HEK293 (cell line): ENCODE results near the gene TFAP2C.

Source experiments
- CTCF ChIA-PET: fragments of 350-600 bp; formaldehyde crosslinking; extraction: SDS; loops from one replicate; lab custom pipeline; 2021; ENCODE audit warnings: antibody characterized with exemption; lab: Yijun Ruan, JAX
- POLR2A ChIA-PET: fragments of 300-600 bp; formaldehyde crosslinking; extraction: SDS; loops from one replicate; lab custom pipeline; 2020; ENCODE audit warnings: antibody characterized with exemption, inconsistent platforms; lab: Yijun Ruan, JAX
- H3K27ac ChIP-seq: fragments of 200-500 bp; sonication (Bioruptor generic); 2 replicates; pipeline ENCODE4 v1.5.1; 2014; ENCODE audit warnings: low read depth, low read length, control low read depth, inconsistent platforms; ENCODE audit errors: extremely low read depth
- H3K36me3 ChIP-seq, 2 experiments: fragments of 200-500 bp in 1 of 2; sonication (Bioruptor generic) in 1 of 2; 1 replicate in 1 of 2; 2 replicates in 1 of 2; pipeline ENCODE4 v1.5.1; 2014 to 2017; ENCODE audit warnings: inconsistent platforms in 2 of 2, low read length in 2 of 2; ENCODE audit not compliant: control insufficient read depth in 2 of 2, insufficient read depth in 1 of 2
- H3K4me1 ChIP-seq: fragments of 200-500 bp; sonication (Bioruptor generic); 2 replicates; pipeline ENCODE4 v1.5.1; 2014; ENCODE audit warnings: mild to moderate bottlenecking, low read length, inconsistent platforms; ENCODE audit not compliant: control insufficient read depth, insufficient read depth
- H3K4me3 ChIP-seq: 2 replicates; pipeline ENCODE4 v1.5.1; 2011; ENCODE audit warnings: low read depth, mild to moderate bottlenecking, control low read depth, low read length, moderate library complexity
- H3K9me3 ChIP-seq: fragments of 200-500 bp; sonication (Bioruptor generic); 2 replicates; pipeline ENCODE4 v1.5.1; 2014; ENCODE audit warnings: low read depth, low read length, inconsistent platforms; ENCODE audit not compliant: control insufficient read depth, insufficient read depth
- GLIS1 ChIP-seq: fragments of 450-650 bp; formaldehyde crosslinking; IDR thresholded peaks from 2 replicates; pipeline ENCODE4 v1.5.1; 2016; ENCODE audit warnings: missing biosample characterization, missing genetic modification characterization
- HOXA7 ChIP-seq: sonication (generic); formaldehyde crosslinking; IDR thresholded peaks from 2 replicates; pipeline ENCODE4 v1.8.1; 2022; ENCODE audit warnings: missing genetic modification reagents, borderline replicate concordance
- HOXD13 ChIP-seq: sonication (generic); formaldehyde crosslinking; IDR thresholded peaks from 2 replicates; pipeline ENCODE4 v1.8.0; 2022; ENCODE audit warnings: missing genetic modification reagents, borderline replicate concordance
- INSM2 ChIP-seq: fragments of 450-650 bp; formaldehyde crosslinking; IDR thresholded peaks from 2 replicates; pipeline ENCODE4 v1.5.1; 2016; ENCODE audit warnings: missing biosample characterization, missing genetic modification characterization
- KLF10 ChIP-seq: fragments of 450-650 bp; IDR thresholded peaks from 2 replicates; pipeline ENCODE4 v1.5.1; 2018; ENCODE audit warnings: missing biosample characterization, mild to moderate bottlenecking, missing genetic modification characterization
- KLF16 ChIP-seq: fragments of 450-650 bp; formaldehyde crosslinking; IDR thresholded peaks from 2 replicates; pipeline ENCODE4 v1.5.1; 2017; ENCODE audit warnings: missing biosample characterization, missing genetic modification characterization
- PATZ1 ChIP-seq: fragments of 450-650 bp; formaldehyde crosslinking; IDR thresholded peaks from 2 replicates; pipeline ENCODE4 v1.5.1; 2016; ENCODE audit warnings: missing biosample characterization, missing genetic modification characterization
- REPIN1 ChIP-seq: fragments of 450-650 bp; formaldehyde crosslinking; IDR thresholded peaks from 2 replicates; pipeline ENCODE4 v1.5.1; 2017; ENCODE audit warnings: missing biosample characterization, missing genetic modification characterization, low read depth
- ZBTB21 ChIP-seq: fragments of 450-650 bp; formaldehyde crosslinking; IDR thresholded peaks from 2 replicates; pipeline ENCODE4 v1.5.1; 2017; ENCODE audit warnings: missing biosample characterization, missing genetic modification characterization
- ZBTB6 ChIP-seq: fragments of 450-650 bp; formaldehyde crosslinking; IDR thresholded peaks from 2 replicates; pipeline ENCODE4 v1.5.1; 2017; ENCODE audit warnings: missing biosample characterization, missing genetic modification characterization
- ZBTB7A ChIP-seq: fragments of 450-650 bp; formaldehyde crosslinking; IDR thresholded peaks from 2 replicates; pipeline ENCODE4 v1.5.1; 2016; ENCODE audit warnings: low read depth, missing biosample characterization, missing genetic modification characterization
- ZNF138 ChIP-seq: fragments of 450-650 bp; formaldehyde crosslinking; IDR thresholded peaks from 2 replicates; pipeline ENCODE4 v1.5.1; 2016; ENCODE audit warnings: missing biosample characterization, missing genetic modification characterization, borderline replicate concordance
- ZNF292 ChIP-seq: fragments of 450-650 bp; formaldehyde crosslinking; IDR thresholded peaks from 2 replicates; pipeline ENCODE4 v1.5.1; 2016; ENCODE audit warnings: low read depth, missing biosample characterization, missing genetic modification characterization, borderline replicate concordance
- ZNF529 ChIP-seq: fragments of 450-650 bp; formaldehyde crosslinking; IDR thresholded peaks from 2 replicates; pipeline ENCODE4 v1.5.1; 2017; ENCODE audit warnings: missing genetic modification characterization, missing biosample characterization; ENCODE audit not compliant: insufficient replicate concordance
- TF ChIP-seq, protein P1 (sequence below): fragments of 450-650 bp; formaldehyde crosslinking; conservative IDR thresholded peaks from 2 replicates; pipeline ENCODE4 v1.5.1; 2016; ENCODE audit warnings: low read depth, missing biosample characterization, missing genetic modification characterization
- TF ChIP-seq, protein P2 (sequence below): fragments of 450-650 bp; formaldehyde crosslinking; IDR thresholded peaks from 2 replicates; pipeline ENCODE4 v1.5.1; 2016; ENCODE audit warnings: missing biosample characterization, missing genetic modification characterization
- TF ChIP-seq, protein P3 (sequence below): fragments of 450-650 bp; formaldehyde crosslinking; IDR thresholded peaks from 2 replicates; pipeline ENCODE4 v1.5.1; 2017; ENCODE audit warnings: missing biosample characterization, missing genetic modification characterization
- TF ChIP-seq, protein P4 (sequence below): fragments of 450-650 bp; formaldehyde crosslinking; IDR thresholded peaks from 2 replicates; pipeline ENCODE4 v1.5.1; 2017; ENCODE audit warnings: missing biosample characterization, missing genetic modification characterization

The TFAP2C gene

GRCh38 chr20:56687061-56687460 is 58.0 kb downstream of the TFAP2C start (continued):
- TF ChIP-seq INSM2 (no peak), ZNF138 (no peak), ZNF292 (no peak), ZNF529 (tag by site-specific recombination) (no peak), HOXD13 (no peak), KLF10 (tag by site-specific recombination) (no peak), HOXA7 (no peak), PATZ1 (tag by site-specific recombination) (no peak)
- TF ChIP-seq, protein P1, sequence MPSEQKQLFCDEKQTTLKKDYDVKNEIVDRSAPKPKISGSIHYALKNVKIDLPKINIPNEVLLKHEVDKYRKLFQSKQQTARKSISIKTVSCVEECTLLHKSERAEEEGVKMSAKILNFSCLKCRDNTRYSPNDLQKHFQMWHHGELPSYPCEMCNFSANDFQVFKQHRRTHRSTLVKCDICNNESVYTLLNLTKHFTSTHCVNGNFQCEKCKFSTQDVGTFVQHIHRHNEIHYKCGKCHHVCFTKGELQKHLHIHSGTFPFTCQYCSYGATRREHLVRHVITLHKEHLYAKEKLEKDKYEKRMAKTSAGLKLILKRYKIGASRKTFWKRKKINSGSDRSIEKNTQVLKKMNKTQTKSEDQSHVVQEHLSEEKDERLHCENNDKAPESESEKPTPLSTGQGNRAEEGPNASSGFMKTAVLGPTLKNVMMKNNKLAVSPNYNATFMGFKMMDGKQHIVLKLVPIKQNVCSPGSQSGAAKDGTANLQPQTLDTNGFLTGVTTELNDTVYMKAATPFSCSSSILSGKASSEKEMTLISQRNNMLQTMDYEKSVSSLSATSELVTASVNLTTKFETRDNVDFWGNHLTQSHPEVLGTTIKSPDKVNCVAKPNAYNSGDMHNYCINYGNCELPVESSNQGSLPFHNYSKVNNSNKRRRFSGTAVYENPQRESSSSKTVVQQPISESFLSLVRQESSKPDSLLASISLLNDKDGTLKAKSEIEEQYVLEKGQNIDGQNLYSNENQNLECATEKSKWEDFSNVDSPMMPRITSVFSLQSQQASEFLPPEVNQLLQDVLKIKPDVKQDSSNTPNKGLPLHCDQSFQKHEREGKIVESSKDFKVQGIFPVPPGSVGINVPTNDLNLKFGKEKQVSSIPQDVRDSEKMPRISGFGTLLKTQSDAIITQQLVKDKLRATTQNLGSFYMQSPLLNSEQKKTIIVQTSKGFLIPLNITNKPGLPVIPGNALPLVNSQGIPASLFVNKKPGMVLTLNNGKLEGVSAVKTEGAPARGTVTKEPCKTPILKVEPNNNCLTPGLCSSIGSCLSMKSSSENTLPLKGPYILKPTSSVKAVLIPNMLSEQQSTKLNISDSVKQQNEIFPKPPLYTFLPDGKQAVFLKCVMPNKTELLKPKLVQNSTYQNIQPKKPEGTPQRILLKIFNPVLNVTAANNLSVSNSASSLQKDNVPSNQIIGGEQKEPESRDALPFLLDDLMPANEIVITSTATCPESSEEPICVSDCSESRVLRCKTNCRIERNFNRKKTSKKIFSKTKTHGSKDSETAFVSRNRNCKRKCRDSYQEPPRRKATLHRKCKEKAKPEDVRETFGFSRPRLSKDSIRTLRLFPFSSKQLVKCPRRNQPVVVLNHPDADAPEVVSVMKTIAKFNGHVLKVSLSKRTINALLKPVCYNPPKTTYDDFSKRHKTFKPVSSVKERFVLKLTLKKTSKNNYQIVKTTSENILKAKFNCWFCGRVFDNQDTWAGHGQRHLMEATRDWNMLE (tag by site-specific recombination), result no peak

- no peak overlapping the region for H3K4me3 ChIP-seq
- no peaks in the 10 kb centered on the region for H3K36me3 ChIP-seq
- TF ChIP-seq REPIN1 (tag by site-specific recombination) (no peak), ZBTB7A (tag by site-specific recombination) (no peak), KLF16 (tag by site-specific recombination) (no peak), ZBTB6 (no peak), GLIS1 (no peak), PATZ1 (tag by site-specific recombination) (no peak), ZBTB21 (tag by site-specific recombination) (no peak)
- TF ChIP-seq, protein P2, sequence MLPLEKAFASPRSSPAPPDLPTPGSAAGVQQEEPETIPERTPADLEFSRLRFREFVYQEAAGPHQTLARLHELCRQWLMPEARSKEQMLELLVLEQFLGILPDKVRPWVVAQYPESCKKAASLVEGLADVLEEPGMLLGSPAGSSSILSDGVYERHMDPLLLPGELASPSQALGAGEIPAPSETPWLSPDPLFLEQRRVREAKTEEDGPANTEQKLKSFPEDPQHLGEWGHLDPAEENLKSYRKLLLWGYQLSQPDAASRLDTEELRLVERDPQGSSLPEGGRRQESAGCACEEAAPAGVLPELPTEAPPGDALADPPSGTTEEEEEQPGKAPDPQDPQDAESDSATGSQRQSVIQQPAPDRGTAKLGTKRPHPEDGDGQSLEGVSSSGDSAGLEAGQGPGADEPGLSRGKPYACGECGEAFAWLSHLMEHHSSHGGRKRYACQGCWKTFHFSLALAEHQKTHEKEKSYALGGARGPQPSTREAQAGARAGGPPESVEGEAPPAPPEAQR (tag by site-specific recombination), result no peak
- TF ChIP-seq, protein P3, sequence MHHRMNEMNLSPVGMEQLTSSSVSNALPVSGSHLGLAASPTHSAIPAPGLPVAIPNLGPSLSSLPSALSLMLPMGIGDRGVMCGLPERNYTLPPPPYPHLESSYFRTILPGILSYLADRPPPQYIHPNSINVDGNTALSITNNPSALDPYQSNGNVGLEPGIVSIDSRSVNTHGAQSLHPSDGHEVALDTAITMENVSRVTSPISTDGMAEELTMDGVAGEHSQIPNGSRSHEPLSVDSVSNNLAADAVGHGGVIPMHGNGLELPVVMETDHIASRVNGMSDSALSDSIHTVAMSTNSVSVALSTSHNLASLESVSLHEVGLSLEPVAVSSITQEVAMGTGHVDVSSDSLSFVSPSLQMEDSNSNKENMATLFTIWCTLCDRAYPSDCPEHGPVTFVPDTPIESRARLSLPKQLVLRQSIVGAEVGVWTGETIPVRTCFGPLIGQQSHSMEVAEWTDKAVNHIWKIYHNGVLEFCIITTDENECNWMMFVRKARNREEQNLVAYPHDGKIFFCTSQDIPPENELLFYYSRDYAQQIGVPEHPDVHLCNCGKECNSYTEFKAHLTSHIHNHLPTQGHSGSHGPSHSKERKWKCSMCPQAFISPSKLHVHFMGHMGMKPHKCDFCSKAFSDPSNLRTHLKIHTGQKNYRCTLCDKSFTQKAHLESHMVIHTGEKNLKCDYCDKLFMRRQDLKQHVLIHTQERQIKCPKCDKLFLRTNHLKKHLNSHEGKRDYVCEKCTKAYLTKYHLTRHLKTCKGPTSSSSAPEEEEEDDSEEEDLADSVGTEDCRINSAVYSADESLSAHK (tag by site-specific recombination), result no peak
- TF ChIP-seq, protein P4, sequence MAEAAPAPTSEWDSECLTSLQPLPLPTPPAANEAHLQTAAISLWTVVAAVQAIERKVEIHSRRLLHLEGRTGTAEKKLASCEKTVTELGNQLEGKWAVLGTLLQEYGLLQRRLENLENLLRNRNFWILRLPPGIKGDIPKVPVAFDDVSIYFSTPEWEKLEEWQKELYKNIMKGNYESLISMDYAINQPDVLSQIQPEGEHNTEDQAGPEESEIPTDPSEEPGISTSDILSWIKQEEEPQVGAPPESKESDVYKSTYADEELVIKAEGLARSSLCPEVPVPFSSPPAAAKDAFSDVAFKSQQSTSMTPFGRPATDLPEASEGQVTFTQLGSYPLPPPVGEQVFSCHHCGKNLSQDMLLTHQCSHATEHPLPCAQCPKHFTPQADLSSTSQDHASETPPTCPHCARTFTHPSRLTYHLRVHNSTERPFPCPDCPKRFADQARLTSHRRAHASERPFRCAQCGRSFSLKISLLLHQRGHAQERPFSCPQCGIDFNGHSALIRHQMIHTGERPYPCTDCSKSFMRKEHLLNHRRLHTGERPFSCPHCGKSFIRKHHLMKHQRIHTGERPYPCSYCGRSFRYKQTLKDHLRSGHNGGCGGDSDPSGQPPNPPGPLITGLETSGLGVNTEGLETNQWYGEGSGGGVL, result no peak
- ChIA-PET POLR2A (no interaction called here), CTCF (no interaction called here)
- H3K4me1 ChIP-seq, result no peaks in the 10 kb centered on the region
- no peak overlapping the region for H3K27ac ChIP-seq
- H3K9me3 ChIP-seq, result no peaks in the 10 kb centered on the region
These were observed 59.0 kb downstream of the TFAP2C start for GRCh38 chr20:56688106-56688505.
